Uterus (tissue), 2 donors: ENCODE results near the gene WIPF3.

ENCODE experiments used
- CTCF ChIP-seq, 4 experiments: fragments of 200-600 bp in 2 of 4; fragments of 450-650 bp in 2 of 4; sonication (generic) in 2 of 4; IDR thresholded peaks; one replicate each; pipeline ENCODE4 v1.5.1; 2016 to 2019; ENCODE audit warnings: antibody characterized with exemption in 4 of 4, mild to moderate bottlenecking in 2 of 4, moderate library complexity in 1 of 4
- POLR2A ChIP-seq, 2 donors: fragments of 450-650 bp; IDR thresholded peaks; one replicate each; pipeline ENCODE4 v1.6.1; 2016; ENCODE audit warnings: antibody characterized with exemption in 2 of 2, mild to moderate bottlenecking in 1 of 2, moderate library complexity in 1 of 2

- no peak for TF ChIP-seq POLR2A (IDR thresholded peaks at IDR 0.05)
- TF ChIP-seq CTCF (IDR thresholded peaks at IDR 0.05): no peak
Measured at GRCh38 chr7:29841926-29842701, 35.8 kb downstream of the WIPF3 start.
